Limb (tissue), 2 donors: ENCODE results near the gene DUS3L.
"Not testable (repeated sequence)": the region's sequence is repeated elsewhere in the genome, so short reads cannot be mapped to it uniquely, and the experiment has no call there.

Experiments used
- DNase-seq, 2 donors: peaks; one replicate each; pipeline ENCODE4 v3.0.0-alpha.2; 2016; ENCODE audit errors: extremely low spot score in 2 of 2

The DUS3L gene

DNA sequence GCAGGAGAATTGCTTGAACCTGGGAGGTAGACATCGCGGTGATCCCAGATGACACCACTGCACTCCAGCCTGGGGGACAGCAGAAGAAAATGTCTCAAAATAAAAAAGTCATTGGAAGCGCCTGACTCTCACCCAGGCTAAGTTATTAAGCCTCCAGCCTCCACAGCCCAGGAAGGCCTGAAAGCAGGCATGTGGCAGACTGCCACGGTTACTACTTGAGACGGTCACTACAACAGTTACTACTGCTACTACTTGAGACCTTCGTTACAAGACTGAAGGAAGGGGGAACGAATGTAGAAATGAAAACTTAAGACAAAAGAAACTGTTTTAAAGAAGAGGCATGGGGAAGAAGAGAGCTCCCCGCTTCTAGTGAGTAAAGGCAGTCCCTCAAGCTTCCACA lies 16.0 kb downstream of the DUS3L start:
- no peak for DNase-seq

DNA sequence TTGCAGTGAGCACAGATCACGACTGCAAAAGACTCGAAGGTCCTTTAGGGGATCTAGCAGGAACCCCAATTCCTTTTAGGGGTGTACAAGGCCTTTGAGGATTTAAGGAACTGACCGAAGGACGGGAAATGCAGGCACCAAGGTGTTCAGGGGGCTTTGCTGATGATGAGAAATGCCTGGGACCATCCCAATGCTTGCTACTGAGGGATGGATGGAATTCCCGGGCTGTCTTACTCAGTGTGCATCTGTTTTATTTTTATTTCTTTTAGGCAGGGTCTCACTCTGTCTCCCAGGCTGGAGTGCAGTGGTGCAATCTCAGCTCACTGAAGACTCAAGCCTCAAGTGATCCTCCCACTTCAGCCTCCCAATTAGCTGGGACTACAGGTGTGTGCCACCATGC lies 17.7 kb downstream of the DUS3L start:
- DNase-seq = no peak

GRCh38 chr19:5772416-5772815 lies 18.5 kb downstream of the DUS3L start:
- DNase-seq = no peak

DNA sequence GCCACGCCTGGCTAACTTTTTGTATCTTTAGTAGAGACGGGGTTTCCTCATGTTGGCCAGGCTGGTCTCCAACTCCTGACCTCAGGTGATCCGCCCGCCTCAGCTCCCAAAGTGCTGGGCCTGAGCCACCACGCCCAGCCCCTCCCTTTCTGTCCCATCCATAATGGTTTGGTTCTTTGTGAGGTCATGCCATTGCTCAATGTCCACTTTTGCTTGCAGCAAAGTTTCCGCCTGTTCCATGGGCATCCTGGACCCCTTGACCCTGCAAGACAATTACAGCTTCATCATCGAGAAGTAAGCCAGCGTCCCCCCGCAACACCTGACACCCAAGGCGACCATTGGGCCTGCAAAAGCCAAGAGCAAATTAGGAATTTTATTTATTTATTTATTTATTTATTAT lies 23.0 kb downstream of the DUS3L start:
- no peak for DNase-seq

- DNase-seq = no peak
Measured at GRCh38 chr19:5765220-5765619, 25.7 kb downstream of the DUS3L start.

DNA sequence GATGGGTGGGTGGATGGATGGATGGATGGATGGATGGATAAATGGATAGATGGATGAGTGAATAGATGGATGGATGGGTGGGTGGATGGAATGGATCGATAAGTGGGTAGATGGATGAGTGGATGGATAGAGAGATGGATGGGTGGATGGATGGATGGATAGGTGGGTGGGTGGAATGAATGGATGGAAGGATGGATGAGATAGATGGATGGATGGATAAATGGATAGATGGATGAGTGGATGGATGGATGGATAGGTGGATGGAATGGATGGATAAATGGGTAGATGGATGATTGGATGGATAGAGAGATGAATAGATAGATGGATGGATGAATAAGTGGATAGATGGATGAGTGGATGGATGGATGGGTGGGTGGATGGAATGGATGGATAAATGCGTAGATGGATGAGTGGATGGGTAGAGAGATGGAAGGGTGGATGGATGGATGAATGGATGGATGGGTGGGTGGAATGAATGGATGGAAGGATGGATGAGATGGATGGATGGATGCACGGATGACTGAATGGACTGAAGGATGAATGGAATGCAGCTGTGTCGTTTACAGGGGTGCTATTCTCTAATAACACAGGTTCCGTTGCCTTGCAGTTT lies 28.2 kb downstream of the DUS3L start:
- DNase-seq = no peak

DNA sequence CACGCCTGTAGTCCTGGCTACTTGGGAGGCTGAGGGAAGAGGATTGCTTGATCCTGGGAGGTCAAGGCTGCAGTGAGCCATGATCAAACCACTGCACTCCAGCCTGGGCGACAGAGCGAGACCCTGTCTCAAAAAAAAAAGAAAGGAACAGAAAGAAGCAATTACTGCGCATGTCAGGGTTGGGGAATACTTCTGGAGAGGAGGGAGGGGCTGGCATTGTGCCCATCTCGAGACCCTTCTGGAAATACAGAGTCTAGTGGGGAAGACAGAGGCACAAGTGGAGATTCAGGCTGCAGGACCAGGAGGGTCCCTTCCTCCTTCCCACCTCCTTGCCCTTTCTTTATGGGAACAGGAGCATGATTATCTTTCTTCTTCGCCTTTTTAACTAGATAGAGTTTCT lies 37.2 kb downstream of the DUS3L start:
- DNase-seq = no peak

DNA sequence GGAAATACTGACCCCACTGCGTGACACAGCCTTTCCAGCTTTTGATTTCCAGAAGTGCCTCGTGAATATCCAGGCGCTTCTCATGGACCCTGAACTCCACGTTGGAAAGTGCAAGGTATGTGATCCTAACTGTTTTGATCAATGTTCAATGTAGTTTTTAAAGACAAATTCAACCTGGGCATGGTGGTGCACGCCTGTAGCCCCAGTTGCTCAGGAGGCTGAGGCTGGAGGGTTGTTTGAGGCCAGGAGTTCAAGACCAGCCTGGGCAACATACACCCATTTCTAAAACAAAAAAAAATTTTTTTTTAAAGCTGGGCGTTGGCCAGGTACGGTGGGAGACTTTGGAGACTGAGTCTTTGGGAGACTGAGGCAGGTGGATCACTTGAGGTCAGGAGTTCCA lies 39.3 kb downstream of the DUS3L start:
- no peak for DNase-seq

- no peak for DNase-seq
Measured at GRCh38 chr19:5749505-5749904, 41.5 kb downstream of the DUS3L start.

DNA sequence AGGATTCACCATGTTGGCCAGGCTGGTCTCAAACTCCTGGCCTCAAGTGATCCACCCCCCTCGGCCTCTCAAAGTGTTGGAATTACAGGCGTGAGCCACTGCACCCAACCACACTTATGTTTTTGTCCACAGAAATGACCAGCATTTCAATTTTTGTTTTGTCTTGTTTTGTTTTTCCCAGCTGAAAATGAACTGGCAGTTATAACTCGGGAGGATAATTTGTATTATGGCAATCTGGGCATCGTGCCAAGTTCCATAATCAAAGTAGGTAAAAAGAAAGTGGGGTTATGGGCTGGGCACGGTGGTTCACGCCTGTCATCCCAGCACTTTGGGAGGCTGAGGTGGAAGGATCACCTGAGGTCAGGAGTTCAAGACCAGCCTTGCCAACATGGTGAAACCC lies 42.0 kb downstream of the DUS3L start:
- not testable (repeated sequence) for DNase-seq

- DNase-seq = not testable (repeated sequence)
Measured at GRCh38 chr19:5744999-5745398, 46.0 kb downstream of the DUS3L start.

DNA sequence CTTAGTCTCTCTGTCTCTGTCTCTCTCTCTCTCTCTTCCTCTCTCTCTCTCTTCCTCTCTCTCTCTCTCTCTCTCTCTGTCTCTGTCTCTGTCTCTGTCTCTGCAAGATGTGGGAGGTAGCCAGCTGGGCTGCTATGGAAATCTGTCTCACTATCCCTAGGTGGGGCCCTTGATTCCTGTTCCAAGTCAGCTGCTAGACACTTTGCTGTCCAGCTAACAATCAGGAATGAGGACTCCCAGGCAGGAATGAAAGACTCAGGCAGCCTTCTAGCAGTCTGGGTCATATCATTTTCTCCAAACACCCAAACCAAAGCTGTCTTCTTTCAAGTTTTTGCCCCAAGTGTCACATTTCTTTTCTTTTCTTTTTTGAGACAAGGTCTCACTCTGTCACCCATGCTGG lies 47.3 kb downstream of the DUS3L start:
- DNase-seq = no peak

GRCh38 chr19:5742051-5742450 lies 48.9 kb downstream of the DUS3L start:
- DNase-seq = no peak

DNA sequence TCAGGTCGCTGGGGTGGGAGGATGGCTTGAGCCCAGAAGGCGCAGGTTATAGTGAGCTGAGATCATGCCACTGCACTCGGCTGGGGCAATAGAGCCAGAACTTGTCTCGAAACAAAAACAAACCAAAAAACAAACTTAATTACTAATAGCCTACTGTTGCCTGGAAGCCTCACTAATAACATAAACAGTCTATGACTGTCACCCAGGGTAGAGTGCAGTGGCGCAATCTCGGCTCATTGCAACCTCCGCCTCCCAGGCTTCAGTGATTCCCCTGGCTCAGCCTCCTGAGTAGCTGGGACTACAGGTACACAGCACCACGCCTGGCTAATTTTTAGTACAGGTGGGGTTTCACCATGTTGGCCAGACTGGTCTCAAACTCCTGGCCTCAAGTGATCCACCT lies 52.5 kb downstream of the DUS3L start:
- no peak for DNase-seq
